MG63 (cell line): ENCODE results near the gene PALD1. TPM values are rescaled to one million over a fixed set of nuclear protein-coding genes. Genes with fewer than 3 reads are reported as not detected.
A peak's percentile ranks its signal among the peaks of the same experiment; 100 is the strongest.
"Not testable (repeated sequence)": the region's sequence is repeated elsewhere in the genome, so short reads cannot be mapped to it uniquely, and the experiment has no call there.

ENCODE experiments used
- DNase-seq: peaks from one replicate; pipeline ENCODE4 v3.0.0-alpha.2; 2020
- H3K27me3 ChIP-seq: fragments of 250-450 bp; sonication (Bioruptor Pico); 2 replicates; pipeline ENCODE4 v1.5.1; 2020; ENCODE audit warnings: mild to moderate bottlenecking, moderate library complexity
- H3K36me3 ChIP-seq: fragments of 250-450 bp; sonication (Bioruptor Pico); 2 replicates; pipeline ENCODE4 v1.5.1; 2020; ENCODE audit warnings: mild to moderate bottlenecking, moderate library complexity
- H3K4me3 ChIP-seq: fragments of 250-450 bp; sonication (Bioruptor Pico); 2 replicates; pipeline ENCODE4 v1.5.1; 2020; ENCODE audit warnings: mild to moderate bottlenecking, moderate library complexity
- H3K9me3 ChIP-seq: fragments of 250-450 bp; sonication (Bioruptor Pico); 2 replicates; pipeline ENCODE4 v1.5.1; 2020; ENCODE audit warnings: mild to moderate bottlenecking, moderate library complexity
- total RNA-seq: library from RNA; depleted of rRNA; stranded (reverse); fragments of >200 nt; shearing (Covaris generic); gene quantifications from 2 replicates; pipeline ENCODE4 v1.2.3, GENCODE V29; 2014; ENCODE audit warnings: low replicate concordance

PALD1 gene
- total RNA-seq, 1 experiment from 2014 or later: 7.8 TPM

DNA sequence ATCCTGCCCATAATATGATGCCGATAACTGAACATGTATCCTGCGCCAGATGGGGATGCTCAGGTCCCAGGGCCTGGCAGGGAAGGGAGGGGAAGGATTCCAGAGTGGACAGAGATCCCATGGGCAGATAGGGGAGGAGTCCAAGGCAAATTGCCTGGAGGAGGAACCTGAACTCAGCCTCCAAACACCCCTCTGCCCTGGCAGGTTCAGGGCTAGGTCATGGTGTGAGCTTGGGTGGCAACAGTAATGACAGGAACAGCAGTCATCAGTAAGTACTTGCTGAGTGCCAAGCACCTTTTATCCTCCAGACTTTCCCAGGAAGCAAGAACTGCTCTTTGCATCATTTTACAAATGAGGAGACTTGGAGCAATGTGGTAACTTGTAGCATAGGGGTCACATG, 3.8 kb upstream of the PALD1 start:
- Histone ChIP-seq H3K4me3 (no peak overlapping the region), H3K36me3 (no peaks in the 10 kb centered on the region), H3K27me3 (no peaks in the 10 kb centered on the region), H3K9me3 (no peaks in the 10 kb centered on the region)
- DNase-seq: no peak

DNA sequence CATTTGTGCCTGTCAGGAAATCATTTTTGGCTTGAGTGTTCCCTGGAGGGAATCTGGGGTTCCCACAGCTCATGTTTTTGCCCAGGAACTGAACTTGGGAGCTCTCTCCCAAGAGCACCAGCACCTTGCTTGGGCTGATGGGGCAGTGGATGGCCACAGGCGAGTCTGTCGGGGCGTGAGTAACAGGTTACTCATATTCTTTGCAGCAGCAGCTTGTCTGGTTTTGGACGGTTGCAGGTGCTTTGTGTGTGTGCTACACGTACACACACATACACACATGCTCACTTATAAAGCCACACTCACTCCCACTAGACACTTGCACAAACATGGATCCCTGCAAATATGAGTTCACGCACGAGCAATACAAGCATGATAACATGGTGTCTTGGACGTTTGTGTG, 2.9 kb upstream of the PALD1 start:
- no peaks in the 10 kb centered on the region for H3K27me3 ChIP-seq

DNA sequence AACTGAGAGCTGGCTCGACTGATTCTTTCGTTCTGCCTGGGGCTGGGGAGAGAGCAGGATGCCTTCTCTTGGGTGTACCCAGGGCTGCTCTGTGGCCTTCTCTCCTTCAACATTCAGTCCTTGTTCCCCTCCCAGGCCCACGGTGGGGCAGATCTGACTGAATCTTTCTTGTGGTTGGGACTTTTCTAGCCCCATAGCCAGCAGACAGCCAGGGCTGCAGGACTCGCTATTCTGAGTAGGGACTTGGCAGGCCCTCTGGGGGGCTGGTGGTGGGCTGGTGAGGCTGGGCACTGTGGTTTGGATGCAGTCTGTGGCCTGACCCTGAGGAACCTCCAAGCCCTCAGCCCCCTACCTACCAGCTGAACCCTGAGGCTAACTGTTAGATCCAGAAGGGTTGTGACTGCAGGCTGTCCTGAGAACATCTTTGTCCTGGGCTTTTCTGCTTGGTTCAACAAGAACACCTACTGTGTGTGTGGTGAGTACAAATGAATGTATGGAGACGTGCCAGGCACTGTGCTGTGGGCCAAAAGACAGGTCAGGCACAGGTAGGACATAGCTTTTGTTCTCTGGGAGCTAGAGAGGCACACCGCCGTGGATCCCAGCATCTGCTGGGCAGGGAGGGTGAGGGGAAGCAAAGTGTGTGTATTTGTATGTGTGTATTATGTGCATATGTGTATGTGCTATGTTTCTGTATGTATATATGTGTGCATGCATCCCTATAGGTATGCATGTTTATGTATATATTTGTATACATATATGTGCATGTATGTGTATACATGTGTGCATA, 2.1 kb upstream of the PALD1 start:
- DNase-seq: no peak
- Histone ChIP-seq H3K27me3 (no peaks in the 10 kb centered on the region), H3K9me3 (no peaks in the 10 kb centered on the region), H3K36me3 (no peaks in the 10 kb centered on the region), H3K4me3 (no peak overlapping the region)

More for the DNA sequence above, 2.9 kb upstream of the PALD1 start:
- H3K4me3 ChIP-seq: no peak overlapping the region
- peak; percentile 16 for DNase-seq
- no peaks in the 10 kb centered on the region for H3K9me3 ChIP-seq
- H3K36me3 ChIP-seq: no peaks in the 10 kb centered on the region

DNA sequence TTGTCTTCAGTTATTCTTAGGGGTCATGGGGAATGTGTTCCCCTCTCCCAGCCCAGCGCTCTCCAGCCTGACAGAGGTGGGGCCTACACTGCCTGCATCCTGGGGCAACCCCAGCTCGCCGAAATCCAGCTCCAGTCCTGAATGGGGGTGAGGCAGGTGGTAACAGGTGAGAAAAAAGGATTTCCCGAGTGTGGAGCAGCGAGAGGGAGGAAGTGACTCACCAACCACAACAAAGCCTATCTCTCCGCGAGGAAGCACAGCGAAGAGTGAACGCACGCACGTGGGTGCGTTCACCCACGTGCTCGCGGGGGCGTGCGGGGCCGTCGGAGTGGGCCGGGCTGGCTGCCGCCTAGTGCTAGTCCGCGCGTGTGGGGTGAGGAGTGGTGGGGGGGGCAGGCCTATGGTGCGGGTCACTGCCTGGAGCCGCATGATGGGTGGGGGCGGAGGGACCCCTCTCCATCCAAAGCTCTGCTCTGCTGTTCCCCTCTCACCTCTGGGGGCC, 855 bp upstream of the PALD1 start:
- Histone ChIP-seq H3K36me3 (no peaks in the 10 kb centered on the region), H3K27me3 (no peaks in the 10 kb centered on the region), H3K4me3 (peak overlapping the region; percentile 67), H3K9me3 (no peaks in the 10 kb centered on the region)
- DNase-seq: no peak

GRCh38 chr10:70479165-70479581, 606 bp downstream of the PALD1 start:
- DNase-seq: peak; percentile 19
- no peaks in the 10 kb centered on the region for H3K36me3 ChIP-seq
- H3K27me3 ChIP-seq: no peaks in the 10 kb centered on the region
- H3K4me3 ChIP-seq: peak overlapping the region; percentile 67
- no peaks in the 10 kb centered on the region for H3K9me3 ChIP-seq

- no peaks in the 10 kb centered on the region for H3K27me3 ChIP-seq
Measured at GRCh38 chr10:70479626-70480238, 1.2 kb downstream of the PALD1 start.

GRCh38 chr10:70480239-70480861, 1.8 kb downstream of the PALD1 start:
- DNase-seq: no peak
- Histone ChIP-seq H3K27me3 (no peaks in the 10 kb centered on the region), H3K4me3 (peak overlapping the region; percentile 67; the same call in 1 of the 2 replicates), H3K9me3 (no peaks in the 10 kb centered on the region), H3K36me3 (no peaks in the 10 kb centered on the region)

More at GRCh38 chr10:70479626-70480238, 1.2 kb downstream of the PALD1 start:
- Histone ChIP-seq H3K9me3 (no peaks in the 10 kb centered on the region), H3K4me3 (peak overlapping the region; percentile 67), H3K36me3 (no peaks in the 10 kb centered on the region)
- DNase-seq: peak; percentile 58

DNA sequence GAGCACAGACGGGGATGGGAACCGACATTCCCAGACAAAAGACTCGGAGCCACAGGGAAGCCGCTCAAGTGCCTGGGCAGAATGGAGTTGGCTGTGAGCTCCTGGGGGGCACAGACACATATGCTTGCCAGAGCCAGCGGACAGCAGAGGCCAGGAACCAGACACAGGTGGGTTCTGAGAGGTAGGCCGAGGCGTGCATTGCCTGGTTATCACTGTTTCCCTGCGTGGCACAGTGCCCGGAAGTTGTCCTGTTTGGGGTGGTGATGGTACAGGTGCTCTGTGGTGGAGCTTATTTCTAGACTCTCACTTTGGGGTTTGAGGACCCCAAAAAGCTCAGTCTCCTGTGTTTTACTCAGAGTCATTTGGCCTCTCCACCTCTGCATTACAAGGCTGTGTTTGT, 2.5 kb downstream of the PALD1 start:
- Histone ChIP-seq H3K9me3 (no peaks in the 10 kb centered on the region), H3K27me3 (no peaks in the 10 kb centered on the region), H3K36me3 (no peaks in the 10 kb centered on the region; the same call in 1 of the 2 replicates), H3K4me3 (no peak overlapping the region)
- DNase-seq: no peak

DNA sequence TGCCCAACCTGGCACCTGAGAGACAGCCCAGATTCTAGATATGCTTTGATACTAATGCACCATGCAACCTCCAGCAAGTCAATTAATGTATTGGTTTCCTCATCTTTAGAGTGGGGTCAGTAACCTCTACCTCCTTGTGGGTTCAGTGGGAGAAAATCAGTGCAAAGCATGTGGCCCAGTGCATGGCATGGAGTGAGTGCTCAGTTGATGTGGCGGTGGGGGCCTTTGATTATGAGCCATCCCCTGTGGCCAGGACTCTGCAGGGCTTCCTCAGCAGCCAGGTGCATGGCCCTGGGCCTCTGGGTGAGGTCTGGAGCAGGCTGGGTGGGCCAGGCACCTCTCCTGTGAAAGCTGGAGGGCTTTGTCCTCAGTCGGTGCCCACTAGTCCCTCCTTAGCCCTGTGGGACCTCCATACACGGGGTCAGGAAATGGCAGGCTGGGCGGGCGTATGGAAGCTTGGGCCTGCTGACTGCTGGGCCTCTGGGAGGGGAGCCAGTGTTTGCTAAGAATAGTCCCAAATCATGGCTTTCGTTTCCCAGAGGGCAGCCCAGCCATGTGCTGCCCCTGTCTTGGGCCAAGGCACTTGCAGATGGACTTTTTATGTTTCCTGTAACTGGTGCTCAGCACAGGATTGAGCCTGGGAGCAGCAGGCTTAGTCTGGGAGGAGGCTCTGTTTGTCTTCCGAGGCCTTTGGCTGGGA, 3.4 kb downstream of the PALD1 start:
- Histone ChIP-seq H3K27me3 (no peaks in the 10 kb centered on the region), H3K9me3 (no peaks in the 10 kb centered on the region), H3K36me3 (no peaks in the 10 kb centered on the region; the same call in 1 of the 2 replicates), H3K4me3 (no peak overlapping the region)
- DNase-seq: peak; percentile 24

- Histone ChIP-seq H3K27me3 (no peaks in the 10 kb centered on the region), H3K4me3 (no peak overlapping the region), H3K36me3 (no peaks in the 10 kb centered on the region; the same call in 1 of the 2 replicates), H3K9me3 (no peaks in the 10 kb centered on the region)
- no peak for DNase-seq
Measured at GRCh38 chr10:70482982-70483760, 4.6 kb downstream of the PALD1 start.

DNA sequence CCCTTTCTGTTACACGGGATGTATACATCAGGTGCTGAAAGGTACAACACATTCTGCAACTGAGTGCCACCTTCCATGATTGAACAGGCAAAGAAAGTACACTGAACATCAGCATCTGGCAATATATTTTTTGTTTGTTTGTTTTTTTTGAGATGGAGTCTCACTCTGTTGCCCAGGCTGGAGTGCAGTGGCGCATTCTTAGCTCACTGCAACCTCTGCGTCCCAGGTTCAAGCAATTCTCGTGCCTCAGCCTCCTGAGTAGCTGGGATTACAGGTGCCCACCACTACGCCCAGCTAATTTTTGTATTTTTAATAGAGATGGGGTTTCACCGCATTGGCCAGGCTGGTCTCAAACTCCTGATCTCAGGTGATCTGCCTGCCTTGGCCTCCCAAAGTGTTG, 5.3 kb downstream of the PALD1 start:
- H3K27me3 ChIP-seq, H3K36me3 ChIP-seq, H3K4me3 ChIP-seq, H3K9me3 ChIP-seq, DNase-seq: not testable (repeated sequence)

DNA sequence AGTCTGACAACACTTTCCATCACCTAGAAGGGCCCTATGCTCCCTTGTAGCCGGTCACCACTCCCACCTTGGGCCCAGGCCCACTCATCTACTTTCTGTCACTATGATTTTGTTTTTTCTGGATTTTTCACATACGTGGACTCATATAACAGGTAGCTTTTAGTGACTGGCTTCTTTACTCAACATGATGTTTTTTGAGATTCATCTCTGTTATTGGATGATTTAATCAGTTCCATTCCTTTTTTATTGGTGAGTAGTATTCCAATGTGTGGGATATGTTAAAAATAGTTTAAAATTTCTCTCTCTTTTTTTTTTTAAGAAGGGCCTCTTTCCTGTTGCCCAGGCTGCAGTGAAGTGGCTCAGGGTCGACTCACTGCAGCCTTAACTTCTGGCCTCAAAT, 9.3 kb downstream of the PALD1 start:
- no peak for DNase-seq
- Histone ChIP-seq H3K27me3 (no peaks in the 10 kb centered on the region), H3K36me3 (no peaks in the 10 kb centered on the region; the same call in 1 of the 2 replicates), H3K9me3 (no peaks in the 10 kb centered on the region), H3K4me3 (no peak overlapping the region)

- no peaks in the 10 kb centered on the region for H3K9me3 ChIP-seq
- DNase-seq: no peak
Measured at GRCh38 chr10:70490142-70490541, 11.6 kb downstream of the PALD1 start.

DNA sequence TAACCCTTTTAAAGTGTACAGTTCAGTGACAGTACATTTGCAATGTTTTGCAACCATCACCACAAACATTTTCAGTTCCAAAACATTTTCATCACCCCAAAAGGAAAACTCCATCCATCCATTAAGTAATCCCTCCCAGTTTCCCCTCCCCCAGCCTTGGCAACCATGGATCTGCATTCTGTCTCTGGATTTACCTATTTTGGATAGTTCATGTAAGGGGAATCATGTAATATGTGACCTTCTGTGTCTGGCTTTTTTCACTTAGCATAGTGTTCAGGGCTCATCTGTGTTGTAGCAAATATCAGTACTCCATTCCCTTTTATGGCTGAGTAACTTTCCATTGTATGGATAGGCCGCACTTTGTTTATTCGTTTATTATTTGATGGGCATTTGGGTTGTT, 13.0 kb downstream of the PALD1 start:
- Histone ChIP-seq H3K4me3 (no peak overlapping the region), H3K27me3 (no peaks in the 10 kb centered on the region), H3K9me3 (no peaks in the 10 kb centered on the region), H3K36me3 (no peaks in the 10 kb centered on the region)
- no peak for DNase-seq

More at GRCh38 chr10:70490142-70490541, 11.6 kb downstream of the PALD1 start:
- no peak overlapping the region for H3K4me3 ChIP-seq
- H3K36me3 ChIP-seq: no peaks in the 10 kb centered on the region; the same call in 1 of the 2 replicates
- no peaks in the 10 kb centered on the region for H3K27me3 ChIP-seq

GRCh38 chr10:70492786-70493659, 14.5 kb downstream of the PALD1 start:
- DNase-seq: peak; percentile 50
- no peak overlapping the region for H3K4me3 ChIP-seq
- no peaks in the 10 kb centered on the region for H3K36me3 ChIP-seq
- H3K9me3 ChIP-seq: no peaks in the 10 kb centered on the region
- no peaks in the 10 kb centered on the region for H3K27me3 ChIP-seq
